OCI-LY7 (cell line): ENCODE measurements around the gene DPPA3.

Experiments used
- CTCF ChIP-seq: fragments of 200-600 bp; sonication (generic); conservative IDR thresholded peaks from 2 replicates; pipeline ENCODE4 v1.5.1; 2014; ENCODE audit warnings: mild to moderate bottlenecking, antibody characterized with exemption, low read length, moderate library complexity, mixed read lengths
- EZH2phosphoT487 ChIP-seq: fragments of 200-600 bp; sonication (generic); IDR thresholded peaks from 2 replicates; pipeline ENCODE4 v1.6.1; 2018; ENCODE audit warnings: low read depth, borderline replicate concordance, mild to moderate bottlenecking, mixed run types, antibody characterized with exemption, low read length, moderate library complexity, mixed read lengths

- TF ChIP-seq CTCF (no peak), EZH2phosphoT487 (no peak)
Measured at GRCh38 chr12:7723926-7724325, 12.7 kb downstream of the DPPA3 start.
